Right cardiac atrium (tissue), 5 donors: ENCODE data around the gene SPATA18. TPM values are rescaled to one million over a fixed set of nuclear protein-coding genes. Genes with fewer than 3 reads are reported as not detected.

Experiments used
- ATAC-seq, 2 donors: fragments of 200-7000 bp; cut with Tn5 transposase; one replicate each; pipeline versions ENCODE4 v1.8.0 to v1.9.1; 2020; ENCODE audit warnings: moderate library complexity in 2 of 2, mild to moderate bottlenecking in 1 of 2
- DNase-seq, 3 donors: peaks; one replicate each; pipeline ENCODE4 v3.0.0-alpha.2; 2020
- H3K27ac ChIP-seq: one replicate; pipeline ENCODE4 v1.5.1; 2013; ENCODE audit warnings: mild to moderate bottlenecking, low read length, control low read depth, moderate library complexity
- H3K27me3 ChIP-seq: one replicate; pipeline ENCODE4 v1.6.1; 2013; ENCODE audit not compliant: control insufficient read depth, insufficient read depth
- H3K4me1 ChIP-seq: one replicate; pipeline ENCODE4 v1.6.1; 2013; ENCODE audit warnings: low read length; ENCODE audit not compliant: control insufficient read depth, insufficient read depth
- H3K4me3 ChIP-seq: one replicate; pipeline ENCODE4 v1.5.1; 2013; ENCODE audit warnings: low read length, control low read depth
- H3K9me3 ChIP-seq: one replicate; pipeline ENCODE4 v1.6.1; 2013; ENCODE audit warnings: low read length; ENCODE audit not compliant: control insufficient read depth
- WGBS: extraction: QIAGEN DNeasy Blood & Tissue Kit; methylation state at CpG from one replicate; pipeline ENCODE4 v1.1.7; 2013; 5-methylcytosine and 5-hydroxymethylcytosine counted together
- intact Hi-C, 4 donors: fragments of 100-400 bp; cut with DNase I; formaldehyde crosslinking; loops; one replicate each; pipeline versions ENCODE4 v1.11.0 to v1.14.0; 2022 to 2023
- polyA plus RNA-seq: library from polyadenylated mRNA; stranded (reverse); fragments of 200-250 nt; gene quantifications from one replicate; pipeline ENCODE4 v1.2.3, GENCODE V29; 2013
- total RNA-seq, 4 donors: library from RNA; stranded (reverse); fragmentation: NEBNext Ultra II Directional; extraction: Animal tissue kit (Norgen Biotek cat#: 25700); gene quantifications; one replicate each; pipeline ENCODE4 v1.2.1, GENCODE V29; 2021
- donor health status: healthy with polysubstance abuse.
- donor health status: DM: no; HTN: yes; CAD: no.
- donor health status: DM: no; HTN: no; CAD: no.
- donor health status: DM: no; HTN: yes; CAD: no; lungs with severe emphysema.
- donor health status: DM: yes; HTN: yes; CAD: no.

Gene SPATA18
- total and polyA plus RNA-seq, 5 donors, result 0.52 to 3.1 (median 2.5) TPM

- ATAC-seq (no peak), DNase-seq (no peak)
- Histone ChIP-seq H3K4me3 (no peak overlapping the region), H3K27me3 (no peaks in the 10 kb centered on the region), H3K9me3 (no peaks in the 10 kb centered on the region), H3K27ac (no peak overlapping the region), H3K4me1 (no peaks in the 10 kb centered on the region)
- WGBS, result 48% methylated on average over 1 of the region's 1 CpG
- intact Hi-C loops, result loop anchor here in 1 of 4 donors (5.0 kb wide), 1 partner anchor 181 kb away; no protein-coding TSS in a partner anchor
Observed at GRCh38 chr4:52017814-52018213, 33.3 kb upstream of the SPATA18 start.

- DNase-seq, result peak in 2 of 3 donors; percentile 22 to 51
- Histone ChIP-seq H3K27me3 (no peaks in the 10 kb centered on the region), H3K9me3 (no peaks in the 10 kb centered on the region), H3K27ac (no peak within 1 kb of the TSS), H3K4me3 (no peak within 1 kb of the TSS), H3K4me1 (no peaks in the 10 kb centered on the region)
- ATAC-seq, result peak; percentile 31 to 45
- intact Hi-C loops, result loop anchor here (5.0 to 10.0 kb wide), 2 partner anchors 125 to 183 kb away; no protein-coding TSS in a partner anchor
- 86% methylated on average over 6 of the region's 6 CpGs for WGBS
Observed at GRCh38 chr4:52019936-52020657, 31.0 kb upstream of the SPATA18 start, which contains the start of gene LRRC66. LRRC66 (minus strand) TSS chr4:52020363; CDS start chr4:52017613, 2,750 bp downstream.

GRCh38 chr4:52028970-52029369 lies 22.1 kb upstream of the SPATA18 start:
- WGBS, result 84% methylated on average over 1 of the region's 1 CpG
- H3K4me3 ChIP-seq, result no peak overlapping the region
- H3K4me1 ChIP-seq, result no peaks in the 10 kb centered on the region
- no peak overlapping the region for H3K27ac ChIP-seq
- ATAC-seq (no peak), DNase-seq (no peak)
- no peaks in the 10 kb centered on the region for H3K9me3 ChIP-seq
- no peaks in the 10 kb centered on the region for H3K27me3 ChIP-seq
- intact Hi-C loops, result loop anchor here (5.0 to 10.0 kb wide), 2 partner anchors 132 to 134 kb away; no protein-coding TSS in a partner anchor

- Histone ChIP-seq H3K9me3 (no peaks in the 10 kb centered on the region), H3K4me3 (no peak overlapping the region), H3K27ac (no peak overlapping the region), H3K27me3 (no peaks in the 10 kb centered on the region), H3K4me1 (peaks cover 11% of the 10 kb centered on the region)
- DNase-seq (no peak), ATAC-seq (no peak)
- WGBS, result 85% methylated on average over 1 of the region's 1 CpG
- intact Hi-C loops, result no loop called here
Observed at GRCh38 chr4:52032005-52032404, 19.1 kb upstream of the SPATA18 start.

- Histone ChIP-seq H3K27me3 (no peaks in the 10 kb centered on the region), H3K4me1 (peaks cover 11% of the 10 kb centered on the region), H3K4me3 (no peak overlapping the region), H3K27ac (no peak overlapping the region), H3K9me3 (no peaks in the 10 kb centered on the region)
- DNase-seq, result no peak
- 98% methylated on average over 2 of the region's 2 CpGs for WGBS
- ATAC-seq, result no peak
- intact Hi-C loops, result no loop called here
Observed at GRCh38 chr4:52035190-52035589, 15.9 kb upstream of the SPATA18 start.

GRCh38 chr4:52036886-52037530 lies 14.1 kb upstream of the SPATA18 start:
- WGBS, result 14% methylated on average over 7 of the region's 7 CpGs
- Histone ChIP-seq H3K4me1 (peaks cover 11% of the 10 kb centered on the region), H3K4me3 (peak overlapping the region; percentile 94), H3K27ac (no peak overlapping the region), H3K9me3 (no peaks in the 10 kb centered on the region), H3K27me3 (no peaks in the 10 kb centered on the region)
- ATAC-seq (peak in 1 of 2 donors; percentile 44), DNase-seq (no peak)
- intact Hi-C loops, result no loop called here

GRCh38 chr4:52037689-52038102 lies 13.4 kb upstream of the SPATA18 start:
- Histone ChIP-seq H3K27ac (peak overlapping the region; percentile 87), H3K27me3 (no peaks in the 10 kb centered on the region), H3K4me3 (peak overlapping the region; percentile 94), H3K4me1 (peaks cover 11% of the 10 kb centered on the region), H3K9me3 (no peaks in the 10 kb centered on the region)
- intact Hi-C loops, result no loop called here
- ATAC-seq, result peak; percentile 61 to 66
- DNase-seq, result peak; percentile 44 to 75 (median 72)
- under 1% methylated on average over 25 of the region's 25 CpGs for WGBS

- Histone ChIP-seq H3K27ac (peak within 1 kb of the TSS; percentile 87), H3K4me3 (peak within 1 kb of the TSS; percentile 94), H3K4me1 (peaks cover 11% of the 10 kb centered on the region), H3K9me3 (no peaks in the 10 kb centered on the region), H3K27me3 (no peaks in the 10 kb centered on the region)
- ATAC-seq, result peak; percentile 97
- peak; percentile 79 to 92 (median 91) for DNase-seq
- WGBS, result 1% methylated on average over 70 of the region's 70 CpGs
- intact Hi-C loops, result no loop called here
Observed at GRCh38 chr4:52038103-52038912, 12.8 kb upstream of the SPATA18 start, which contains the start of gene SGCB. SGCB (minus strand) TSS chr4:52038299; CDS start chr4:52038259, 40 bp downstream.

GRCh38 chr4:52045028-52045427 lies 6.1 kb upstream of the SPATA18 start:
- no peak for ATAC-seq
- Histone ChIP-seq H3K4me1 (no peaks in the 10 kb centered on the region), H3K4me3 (no peak overlapping the region), H3K27ac (no peak overlapping the region), H3K27me3 (no peaks in the 10 kb centered on the region), H3K9me3 (no peaks in the 10 kb centered on the region)
- intact Hi-C loops, result no loop called here
- 97% methylated on average over 1 of the region's 1 CpG for WGBS
- DNase-seq, result no peak

GRCh38 chr4:52049266-52049665 lies 1.8 kb upstream of the SPATA18 start:
- intact Hi-C loops, result no loop called here
- WGBS, result 89% methylated on average over 5 of the region's 5 CpGs
- no peak for DNase-seq
- ATAC-seq, result no peak
- Histone ChIP-seq H3K4me3 (no peak overlapping the region), H3K27me3 (no peaks in the 10 kb centered on the region), H3K4me1 (no peaks in the 10 kb centered on the region), H3K9me3 (no peaks in the 10 kb centered on the region), H3K27ac (no peak overlapping the region)
